Measurements from ENCODE around the gene RNF152.
A peak's percentile ranks its signal among the peaks of the same experiment; 100 is the strongest.

The RNF152 gene

GRCh38 chr18:61892683-61893308 lies at the start of gene RNF152:
TSS of gene RNF152 (minus strand) at chr18:61893007. CDS start at chr18:61816463, 76,544 bp downstream.
- peak; percentile 73 for DNase-seq

GRCh38 chr18:61941948-61942471 lies 49.2 kb upstream of the RNF152 start:
- H3K27me3 Mint-ChIP-seq (ENCODE audit: low read depth, poor library complexity) = no peaks in the 10 kb centered on the region
- DNase-seq = no peak
- no peak for TF ChIP-seq CTCF (IDR thresholded peaks at IDR 0.05)
- peaks cover 35% of the 10 kb centered on the region for H3K4me1 Mint-ChIP-seq
- H3K9me3 Mint-ChIP-seq = peaks cover 14% of the 10 kb centered on the region
- no peak overlapping the region for H3K4me3 Mint-ChIP-seq
- H3K36me3 Mint-ChIP-seq (ENCODE audit: low read depth) = peaks cover 10% of the 10 kb centered on the region
- no peak overlapping the region for H3K27ac Mint-ChIP-seq

More at GRCh38 chr18:61892683-61893308, at the start of gene RNF152:
- Mint-ChIP-seq H3K4me3 (peak within 1 kb of the TSS; percentile 86), H3K36me3 (ENCODE audit: low read depth) (peaks cover 31% of the 10 kb centered on the region), H3K9me3 (peaks cover 6% of the 10 kb centered on the region), H3K27ac (no peak within 1 kb of the TSS), H3K4me1 (peaks cover 30% of the 10 kb centered on the region), H3K27me3 (ENCODE audit: low read depth, poor library complexity) (peaks cover 41% of the 10 kb centered on the region)
- no peak for TF ChIP-seq CTCF (IDR thresholded peaks at IDR 0.05)

- H3K27ac Mint-ChIP-seq = no peak overlapping the region
- no peak for TF ChIP-seq CTCF (IDR thresholded peaks at IDR 0.05)
- H3K27me3 Mint-ChIP-seq (ENCODE audit: low read depth, poor library complexity) = no peaks in the 10 kb centered on the region
- H3K4me3 Mint-ChIP-seq = no peak overlapping the region
- H3K9me3 Mint-ChIP-seq = peaks cover 14% of the 10 kb centered on the region
- peaks cover 39% of the 10 kb centered on the region for H3K4me1 Mint-ChIP-seq
- peaks cover 10% of the 10 kb centered on the region for H3K36me3 Mint-ChIP-seq (ENCODE audit: low read depth)
- no peak for DNase-seq
These were observed 46.4 kb upstream of the RNF152 start for GRCh38 chr18:61939046-61939674.

GRCh38 chr18:61935362-61935761 lies 42.6 kb upstream of the RNF152 start:
- Mint-ChIP-seq H3K9me3 (peaks cover 25% of the 10 kb centered on the region), H3K27ac (peak overlapping the region; percentile 8), H3K27me3 (ENCODE audit: low read depth, poor library complexity) (no peaks in the 10 kb centered on the region), H3K4me1 (peaks cover 33% of the 10 kb centered on the region), H3K36me3 (ENCODE audit: low read depth) (peaks cover 4% of the 10 kb centered on the region), H3K4me3 (no peak overlapping the region)
- no peak for DNase-seq
- TF ChIP-seq CTCF (IDR thresholded peaks at IDR 0.05) = no peak

GRCh38 chr18:61931654-61932379 lies 39.0 kb upstream of the RNF152 start:
- DNase-seq = no peak
- no peak for TF ChIP-seq CTCF (IDR thresholded peaks at IDR 0.05)
- Mint-ChIP-seq H3K36me3 (ENCODE audit: low read depth) (peaks cover 17% of the 10 kb centered on the region), H3K4me1 (peaks cover 29% of the 10 kb centered on the region), H3K27ac (no peak overlapping the region), H3K9me3 (peaks cover 50% of the 10 kb centered on the region), H3K4me3 (no peak overlapping the region), H3K27me3 (ENCODE audit: low read depth, poor library complexity) (no peaks in the 10 kb centered on the region)

All from nephron progenitor cell (in vitro differentiated cells).